ENCODE measurements around the gene REXO4. TPM values are rescaled to one million over a fixed set of nuclear protein-coding genes. Genes with fewer than 3 reads are reported as not detected.

The REXO4 gene
- total RNA-seq, 1 experiment from 2014 or later: 38.6 TPM

DNA sequence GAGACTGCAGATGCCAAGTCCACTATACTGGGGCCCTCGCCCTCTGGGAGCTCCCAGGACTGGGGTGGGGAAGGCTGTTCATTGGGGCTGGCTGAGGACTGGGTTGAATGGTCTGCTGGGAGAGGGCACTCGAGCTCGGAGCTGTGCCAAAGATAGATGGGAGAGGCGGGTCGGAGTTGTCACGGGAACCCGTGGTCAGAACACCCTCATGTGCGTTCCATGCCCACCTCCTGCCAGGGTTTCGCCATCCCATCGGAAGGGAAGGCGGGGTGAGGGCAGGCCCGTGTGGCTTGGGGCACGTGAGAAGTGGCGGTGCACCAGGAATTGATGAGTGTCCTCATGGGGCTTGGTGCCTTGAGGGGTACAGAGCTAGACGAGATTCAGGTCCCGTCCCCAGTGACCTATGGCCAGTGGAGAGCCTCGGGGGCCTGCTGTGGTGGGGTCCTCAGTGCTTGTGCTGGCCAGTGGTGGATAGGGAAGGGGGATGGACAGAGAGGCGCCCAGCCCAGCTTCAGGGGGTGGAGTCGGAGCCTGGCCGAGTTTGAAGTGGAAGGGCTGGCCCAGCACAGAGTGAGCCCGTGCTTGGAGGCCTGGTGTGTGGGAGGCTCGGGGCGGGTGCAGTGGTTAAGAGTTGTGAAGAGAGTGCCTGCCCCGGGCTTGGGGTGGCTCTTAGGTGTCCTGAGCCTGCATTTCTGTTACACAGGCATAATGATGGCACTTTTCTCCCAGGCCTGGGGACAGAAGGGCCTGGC lies 46.2 kb upstream of the REXO4 start:
- Mint-ChIP-seq H3K27ac (no peak overlapping the region), H3K4me1 (peaks cover 23% of the 10 kb centered on the region)
- TF ChIP-seq CBFB (CRISPR knock-in tag; IDR thresholded peaks at IDR 0.05; ENCODE audit: low read depth) (no peak), ERG (CRISPR knock-in tag; IDR thresholded peaks at IDR 0.05) (no peak), IRF1 (CRISPR knock-in tag; IDR thresholded peaks at IDR 0.05) (no peak), ZBTB43 (CRISPR knock-in tag; IDR thresholded peaks at IDR 0.05) (no peak), SMAD4 (CRISPR knock-in tag; IDR thresholded peaks at IDR 0.05) (no peak), NFE2L1 (CRISPR knock-in tag; IDR thresholded peaks at IDR 0.05) (no peak), USF2 (CRISPR knock-in tag; IDR thresholded peaks at IDR 0.05) (no peak), FOXK1 (CRISPR knock-in tag; IDR thresholded peaks at IDR 0.05) (no peak), TEAD1 (CRISPR knock-in tag; IDR thresholded peaks at IDR 0.05) (no peak), ZNF423 (CRISPR knock-in tag; IDR thresholded peaks at IDR 0.05) (no peak)
- TF ChIP-seq, protein P1, sequence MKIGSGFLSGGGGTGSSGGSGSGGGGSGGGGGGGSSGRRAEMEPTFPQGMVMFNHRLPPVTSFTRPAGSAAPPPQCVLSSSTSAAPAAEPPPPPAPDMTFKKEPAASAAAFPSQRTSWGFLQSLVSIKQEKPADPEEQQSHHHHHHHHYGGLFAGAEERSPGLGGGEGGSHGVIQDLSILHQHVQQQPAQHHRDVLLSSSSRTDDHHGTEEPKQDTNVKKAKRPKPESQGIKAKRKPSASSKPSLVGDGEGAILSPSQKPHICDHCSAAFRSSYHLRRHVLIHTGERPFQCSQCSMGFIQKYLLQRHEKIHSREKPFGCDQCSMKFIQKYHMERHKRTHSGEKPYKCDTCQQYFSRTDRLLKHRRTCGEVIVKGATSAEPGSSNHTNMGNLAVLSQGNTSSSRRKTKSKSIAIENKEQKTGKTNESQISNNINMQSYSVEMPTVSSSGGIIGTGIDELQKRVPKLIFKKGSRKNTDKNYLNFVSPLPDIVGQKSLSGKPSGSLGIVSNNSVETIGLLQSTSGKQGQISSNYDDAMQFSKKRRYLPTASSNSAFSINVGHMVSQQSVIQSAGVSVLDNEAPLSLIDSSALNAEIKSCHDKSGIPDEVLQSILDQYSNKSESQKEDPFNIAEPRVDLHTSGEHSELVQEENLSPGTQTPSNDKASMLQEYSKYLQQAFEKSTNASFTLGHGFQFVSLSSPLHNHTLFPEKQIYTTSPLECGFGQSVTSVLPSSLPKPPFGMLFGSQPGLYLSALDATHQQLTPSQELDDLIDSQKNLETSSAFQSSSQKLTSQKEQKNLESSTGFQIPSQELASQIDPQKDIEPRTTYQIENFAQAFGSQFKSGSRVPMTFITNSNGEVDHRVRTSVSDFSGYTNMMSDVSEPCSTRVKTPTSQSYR (CRISPR knock-in tag; IDR thresholded peaks at IDR 0.05): no peak
- TF ChIP-seq, protein P2, sequence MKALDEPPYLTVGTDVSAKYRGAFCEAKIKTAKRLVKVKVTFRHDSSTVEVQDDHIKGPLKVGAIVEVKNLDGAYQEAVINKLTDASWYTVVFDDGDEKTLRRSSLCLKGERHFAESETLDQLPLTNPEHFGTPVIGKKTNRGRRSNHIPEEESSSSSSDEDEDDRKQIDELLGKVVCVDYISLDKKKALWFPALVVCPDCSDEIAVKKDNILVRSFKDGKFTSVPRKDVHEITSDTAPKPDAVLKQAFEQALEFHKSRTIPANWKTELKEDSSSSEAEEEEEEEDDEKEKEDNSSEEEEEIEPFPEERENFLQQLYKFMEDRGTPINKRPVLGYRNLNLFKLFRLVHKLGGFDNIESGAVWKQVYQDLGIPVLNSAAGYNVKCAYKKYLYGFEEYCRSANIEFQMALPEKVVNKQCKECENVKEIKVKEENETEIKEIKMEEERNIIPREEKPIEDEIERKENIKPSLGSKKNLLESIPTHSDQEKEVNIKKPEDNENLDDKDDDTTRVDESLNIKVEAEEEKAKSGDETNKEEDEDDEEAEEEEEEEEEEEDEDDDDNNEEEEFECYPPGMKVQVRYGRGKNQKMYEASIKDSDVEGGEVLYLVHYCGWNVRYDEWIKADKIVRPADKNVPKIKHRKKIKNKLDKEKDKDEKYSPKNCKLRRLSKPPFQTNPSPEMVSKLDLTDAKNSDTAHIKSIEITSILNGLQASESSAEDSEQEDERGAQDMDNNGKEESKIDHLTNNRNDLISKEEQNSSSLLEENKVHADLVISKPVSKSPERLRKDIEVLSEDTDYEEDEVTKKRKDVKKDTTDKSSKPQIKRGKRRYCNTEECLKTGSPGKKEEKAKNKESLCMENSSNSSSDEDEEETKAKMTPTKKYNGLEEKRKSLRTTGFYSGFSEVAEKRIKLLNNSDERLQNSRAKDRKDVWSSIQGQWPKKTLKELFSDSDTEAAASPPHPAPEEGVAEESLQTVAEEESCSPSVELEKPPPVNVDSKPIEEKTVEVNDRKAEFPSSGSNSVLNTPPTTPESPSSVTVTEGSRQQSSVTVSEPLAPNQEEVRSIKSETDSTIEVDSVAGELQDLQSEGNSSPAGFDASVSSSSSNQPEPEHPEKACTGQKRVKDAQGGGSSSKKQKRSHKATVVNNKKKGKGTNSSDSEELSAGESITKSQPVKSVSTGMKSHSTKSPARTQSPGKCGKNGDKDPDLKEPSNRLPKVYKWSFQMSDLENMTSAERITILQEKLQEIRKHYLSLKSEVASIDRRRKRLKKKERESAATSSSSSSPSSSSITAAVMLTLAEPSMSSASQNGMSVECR (CRISPR knock-in tag; IDR thresholded peaks at IDR 0.05; ENCODE audit: borderline replicate concordance): no peak
- TF ChIP-seq, protein P3, sequence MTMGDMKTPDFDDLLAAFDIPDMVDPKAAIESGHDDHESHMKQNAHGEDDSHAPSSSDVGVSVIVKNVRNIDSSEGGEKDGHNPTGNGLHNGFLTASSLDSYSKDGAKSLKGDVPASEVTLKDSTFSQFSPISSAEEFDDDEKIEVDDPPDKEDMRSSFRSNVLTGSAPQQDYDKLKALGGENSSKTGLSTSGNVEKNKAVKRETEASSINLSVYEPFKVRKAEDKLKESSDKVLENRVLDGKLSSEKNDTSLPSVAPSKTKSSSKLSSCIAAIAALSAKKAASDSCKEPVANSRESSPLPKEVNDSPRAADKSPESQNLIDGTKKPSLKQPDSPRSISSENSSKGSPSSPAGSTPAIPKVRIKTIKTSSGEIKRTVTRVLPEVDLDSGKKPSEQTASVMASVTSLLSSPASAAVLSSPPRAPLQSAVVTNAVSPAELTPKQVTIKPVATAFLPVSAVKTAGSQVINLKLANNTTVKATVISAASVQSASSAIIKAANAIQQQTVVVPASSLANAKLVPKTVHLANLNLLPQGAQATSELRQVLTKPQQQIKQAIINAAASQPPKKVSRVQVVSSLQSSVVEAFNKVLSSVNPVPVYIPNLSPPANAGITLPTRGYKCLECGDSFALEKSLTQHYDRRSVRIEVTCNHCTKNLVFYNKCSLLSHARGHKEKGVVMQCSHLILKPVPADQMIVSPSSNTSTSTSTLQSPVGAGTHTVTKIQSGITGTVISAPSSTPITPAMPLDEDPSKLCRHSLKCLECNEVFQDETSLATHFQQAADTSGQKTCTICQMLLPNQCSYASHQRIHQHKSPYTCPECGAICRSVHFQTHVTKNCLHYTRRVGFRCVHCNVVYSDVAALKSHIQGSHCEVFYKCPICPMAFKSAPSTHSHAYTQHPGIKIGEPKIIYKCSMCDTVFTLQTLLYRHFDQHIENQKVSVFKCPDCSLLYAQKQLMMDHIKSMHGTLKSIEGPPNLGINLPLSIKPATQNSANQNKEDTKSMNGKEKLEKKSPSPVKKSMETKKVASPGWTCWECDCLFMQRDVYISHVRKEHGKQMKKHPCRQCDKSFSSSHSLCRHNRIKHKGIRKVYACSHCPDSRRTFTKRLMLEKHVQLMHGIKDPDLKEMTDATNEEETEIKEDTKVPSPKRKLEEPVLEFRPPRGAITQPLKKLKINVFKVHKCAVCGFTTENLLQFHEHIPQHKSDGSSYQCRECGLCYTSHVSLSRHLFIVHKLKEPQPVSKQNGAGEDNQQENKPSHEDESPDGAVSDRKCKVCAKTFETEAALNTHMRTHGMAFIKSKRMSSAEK (CRISPR knock-in tag; IDR thresholded peaks at IDR 0.05; ENCODE audit: borderline replicate concordance): no peak
- TF ChIP-seq, protein P4, sequence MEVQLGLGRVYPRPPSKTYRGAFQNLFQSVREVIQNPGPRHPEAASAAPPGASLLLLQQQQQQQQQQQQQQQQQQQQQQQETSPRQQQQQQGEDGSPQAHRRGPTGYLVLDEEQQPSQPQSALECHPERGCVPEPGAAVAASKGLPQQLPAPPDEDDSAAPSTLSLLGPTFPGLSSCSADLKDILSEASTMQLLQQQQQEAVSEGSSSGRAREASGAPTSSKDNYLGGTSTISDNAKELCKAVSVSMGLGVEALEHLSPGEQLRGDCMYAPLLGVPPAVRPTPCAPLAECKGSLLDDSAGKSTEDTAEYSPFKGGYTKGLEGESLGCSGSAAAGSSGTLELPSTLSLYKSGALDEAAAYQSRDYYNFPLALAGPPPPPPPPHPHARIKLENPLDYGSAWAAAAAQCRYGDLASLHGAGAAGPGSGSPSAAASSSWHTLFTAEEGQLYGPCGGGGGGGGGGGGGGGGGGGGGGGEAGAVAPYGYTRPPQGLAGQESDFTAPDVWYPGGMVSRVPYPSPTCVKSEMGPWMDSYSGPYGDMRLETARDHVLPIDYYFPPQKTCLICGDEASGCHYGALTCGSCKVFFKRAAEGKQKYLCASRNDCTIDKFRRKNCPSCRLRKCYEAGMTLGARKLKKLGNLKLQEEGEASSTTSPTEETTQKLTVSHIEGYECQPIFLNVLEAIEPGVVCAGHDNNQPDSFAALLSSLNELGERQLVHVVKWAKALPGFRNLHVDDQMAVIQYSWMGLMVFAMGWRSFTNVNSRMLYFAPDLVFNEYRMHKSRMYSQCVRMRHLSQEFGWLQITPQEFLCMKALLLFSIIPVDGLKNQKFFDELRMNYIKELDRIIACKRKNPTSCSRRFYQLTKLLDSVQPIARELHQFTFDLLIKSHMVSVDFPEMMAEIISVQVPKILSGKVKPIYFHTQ (CRISPR knock-in tag; IDR thresholded peaks at IDR 0.05): no peak

More for the DNA sequence above, 46.2 kb upstream of the REXO4 start:
- no peak for DNase-seq (ENCODE audit: low spot score)
- Mint-ChIP-seq H3K27me3 (ENCODE audit: low read depth) (no peaks in the 10 kb centered on the region), H3K4me3 (no peak overlapping the region), H3K9me3 (no peaks in the 10 kb centered on the region), H3K36me3 (peaks cover 4% of the 10 kb centered on the region; the same call in 1 of the 2 replicates)
- CTCF ChIA-PET: interaction anchor here (1.7 to 3.3 kb wide), 3 partner anchors 15 to 34 kb away, joined by 7 to 25 read pairs (median 17); partner anchors contain the start of gene SLC2A6
- POLR2A ChIA-PET: no interaction called here
- ATAC-seq: no peak
